Naive thymus-derived CD4-positive, alpha-beta T cell (primary cell): ENCODE measurements around the gene CD69. TPM values are rescaled to one million over a fixed set of nuclear protein-coding genes. Genes with fewer than 3 reads are reported as not detected.

Experiments
- ATAC-seq: fragments of 150-1000 bp; cut with Tn5 transposase; 2 replicates; pipeline ENCODE4 v1.10.0; 2021; ENCODE audit warnings: mild to moderate bottlenecking, moderate library complexity
- CTCF ChIA-PET: fragments of 350-600 bp; sonication (Branson Sonifier 250); formaldehyde crosslinking; loops from one replicate; lab custom pipeline; 2021; ENCODE audit warnings: antibody characterized with exemption; lab: Charles Lee
- POLR2A ChIA-PET: fragments of 350-600 bp; sonication (Branson Sonifier 250); formaldehyde crosslinking; loops from one replicate; lab custom pipeline; 2021; ENCODE audit warnings: antibody characterized with exemption, inconsistent platforms; lab: Charles Lee
- DNase-seq, 9 donors: peaks; one replicate each; pipeline versions ENCODE4 v3.0.0 to v3.0.0-alpha.2; 2020 to 2022; ENCODE audit warnings: mixed read lengths in 1 of 9
- H3K27ac ChIP-seq: one replicate; pipeline ENCODE4 v1.7.0; 2013; ENCODE audit warnings: mild to moderate bottlenecking, low read depth, low read length, moderate library complexity
- H3K27me3 ChIP-seq, 2 donors: one replicate each; pipeline ENCODE4 v1.7.0; 2013; ENCODE audit warnings: low read length in 2 of 2, mild to moderate bottlenecking in 2 of 2, moderate library complexity in 2 of 2; ENCODE audit not compliant: control insufficient read depth in 2 of 2, insufficient read depth in 2 of 2
- H3K36me3 ChIP-seq, 3 experiments: 1 replicate in 2 of 3; 2 replicates in 1 of 3; pipeline ENCODE4 v1.7.0; 2013; ENCODE audit warnings: low read length in 3 of 3, mild to moderate bottlenecking in 3 of 3, moderate library complexity in 1 of 3; ENCODE audit not compliant: insufficient read depth in 3 of 3, control insufficient read depth in 2 of 3
- H3K4me1 ChIP-seq, 2 donors: one replicate each; pipeline ENCODE4 v1.7.0; 2013; ENCODE audit warnings: low read length in 2 of 2, mild to moderate bottlenecking in 2 of 2, moderate library complexity in 1 of 2; ENCODE audit not compliant: control insufficient read depth in 2 of 2, insufficient read depth in 2 of 2
- H3K4me3 ChIP-seq: 2 replicates; pipeline ENCODE4 v1.7.0; 2013; ENCODE audit warnings: mild to moderate bottlenecking, low read length
- H3K9me3 ChIP-seq, 3 experiments: 1 replicate in 2 of 3; 2 replicates in 1 of 3; pipeline ENCODE4 v1.7.0; 2013; ENCODE audit warnings: low read length in 3 of 3; ENCODE audit not compliant: control insufficient read depth in 2 of 3
- H3K27ac Mint-ChIP-seq, 9 donors: one replicate each; pipeline ENCODE4 v1.8.0; 2020 to 2022; ENCODE audit warnings: mixed read lengths in 9 of 9, mild to moderate bottlenecking in 8 of 9, moderate library complexity in 5 of 9, inconsistent platforms in 2 of 9
- H3K27me3 Mint-ChIP-seq, 5 donors: one replicate each; pipeline ENCODE4 v1.8.0; 2021 to 2022; ENCODE audit warnings: mixed read lengths in 5 of 5, mild to moderate bottlenecking in 1 of 5
- H3K36me3 Mint-ChIP-seq, 5 donors: one replicate each; pipeline ENCODE4 v1.8.0; 2020 to 2022; ENCODE audit warnings: mixed read lengths in 5 of 5, mild to moderate bottlenecking in 3 of 5, inconsistent platforms in 1 of 5
- H3K4me1 Mint-ChIP-seq, 7 donors: one replicate each; pipeline ENCODE4 v1.8.0; 2020 to 2022; ENCODE audit warnings: mixed read lengths in 7 of 7, mild to moderate bottlenecking in 3 of 7, inconsistent platforms in 1 of 7
- H3K4me3 Mint-ChIP-seq, 10 donors: one replicate each; pipeline ENCODE4 v1.8.0; 2020 to 2022; ENCODE audit warnings: mild to moderate bottlenecking in 10 of 10, mixed read lengths in 10 of 10, moderate library complexity in 6 of 10, inconsistent platforms in 2 of 10
- H3K9me3 Mint-ChIP-seq, 11 donors: one replicate each; pipeline ENCODE4 v1.8.0; 2020 to 2022; ENCODE audit warnings: mixed read lengths in 11 of 11, mild to moderate bottlenecking in 4 of 11, inconsistent platforms in 1 of 11, moderate library complexity in 1 of 11
- intact Hi-C, 2 donors: fragments of 100-400 bp; cut with micrococcal nuclease; formaldehyde crosslinking; loops; one replicate each; pipeline ENCODE4 v1.15.1; 2023
- polyA plus RNA-seq, 2 donors: library from polyadenylated mRNA; unstranded; fragments of 300-500 nt; fragmentation: Illumina TruSeq; gene quantifications; one replicate each; pipeline ENCODE4 v1.2.3, GENCODE V29; 2021
- total RNA-seq, 6 experiments: library from RNA in 5 of 6; stranded (reverse) in 5 of 6; gene quantifications; 1 replicate in 5 of 6; 2 replicates in 1 of 6; pipeline ENCODE4 v1.2.3 and lab custom pipeline; 2021 to 2026

The CD69 gene
- total and polyA plus RNA-seq, 7 experiments from 2014 or later = 25.8 to 588 (median 125) TPM

GRCh38 chr12:9759694-9760093, 1.0 kb downstream of the CD69 start:
- peaks cover 38 to 53% of the 10 kb centered on the region in 2 donors for H3K4me1 ChIP-seq
- no peaks in the 10 kb centered on the region for H3K27me3 ChIP-seq
- H3K4me3 ChIP-seq = peak overlapping the region; percentile 70
- H3K36me3 ChIP-seq = peaks cover 6 to 19% (median 19%) of the 10 kb centered on the region in 3 experiments
- intact Hi-C loops = loop anchor here (1.0 to 10.0 kb wide), 6 partner anchors 37 to 1515 kb away; partner anchors contain the start of genes CLEC2B (in 1 of the 2), CLEC2D (in 1 of the 2) and YBX3 (in 1 of the 2)
- peak overlapping the region; percentile 87 to 99 (median 97) for H3K4me3 Mint-ChIP-seq
- H3K27ac ChIP-seq = peak overlapping the region; percentile 98
- H3K4me1 Mint-ChIP-seq = peaks cover 37 to 65% (median 53%) of the 10 kb centered on the region in 7 donors
- H3K27me3 Mint-ChIP-seq = no peaks in the 10 kb centered on the region
- ATAC-seq (no peak), DNase-seq (peak in 1 of 9 donors; percentile 11)
- CTCF ChIA-PET = interaction anchor here (0.7 to 19.4 kb wide), 5 partner anchors 9 to 162 kb away, joined by 3 to 616 read pairs (median 12); no protein-coding TSS in a partner anchor
- no peaks in the 10 kb centered on the region for H3K9me3 ChIP-seq
- H3K9me3 Mint-ChIP-seq = peaks cover 0 to 2% (median 0%) of the 10 kb centered on the region in 11 donors
- peak overlapping the region; percentile 97 to 100 (median 100) for H3K27ac Mint-ChIP-seq
- H3K36me3 Mint-ChIP-seq = peaks cover 8 to 40% (median 16%) of the 10 kb centered on the region in 5 donors
- POLR2A ChIA-PET = interaction anchor here (1.2 to 19.3 kb wide), 12 partner anchors 10 to 454 kb away, joined by 3 to 433 read pairs (median 42); partner anchors contain the start of genes CLEC2B and CLEC2D

- peaks cover 38 to 51% of the 10 kb centered on the region in 2 donors for H3K4me1 ChIP-seq
- H3K9me3 ChIP-seq = no peaks in the 10 kb centered on the region
- POLR2A ChIA-PET = interaction anchor here (0.6 to 19.3 kb wide), 20 partner anchors 12 to 725 kb away, joined by 3 to 433 read pairs (median 6); partner anchors contain the start of genes CLEC2B and CLEC2D
Measured at GRCh38 chr12:9758119-9758518, 2.6 kb downstream of the CD69 start.

DNA sequence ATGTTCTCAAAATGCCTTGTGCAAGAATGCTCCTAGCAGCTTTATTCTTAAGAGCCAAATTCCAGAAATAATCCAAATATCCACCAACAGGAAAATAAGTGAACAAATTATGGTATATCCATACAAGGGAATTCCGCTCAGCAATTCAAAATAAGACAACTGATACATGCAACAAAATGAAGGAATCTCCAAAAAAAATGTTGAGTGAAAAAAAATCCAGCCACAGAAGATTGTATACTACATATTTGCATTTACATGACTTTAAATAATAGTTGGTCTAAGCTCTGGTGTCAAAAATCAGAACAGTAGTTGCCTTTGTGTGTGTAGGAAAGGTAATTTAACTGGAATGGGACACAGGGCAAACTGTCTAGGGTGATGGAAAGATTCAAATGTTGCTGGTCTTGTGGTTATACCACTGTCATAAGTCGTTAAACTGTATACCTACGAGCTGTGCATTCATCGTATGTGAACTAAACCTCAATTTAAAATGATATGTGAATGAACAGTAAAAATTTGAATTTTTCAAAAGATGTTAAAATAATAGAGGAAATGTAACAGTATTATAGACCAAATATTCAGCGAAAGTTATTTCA, 3.2 kb downstream of the CD69 start:
- Histone ChIP-seq H3K27ac (peak overlapping the region; percentile 98), H3K4me3 (peak overlapping the region; percentile 70), H3K36me3 (peaks cover 6 to 41% (median 37%) of the 10 kb centered on the region in 3 experiments), H3K27me3 (no peaks in the 10 kb centered on the region), H3K9me3 (no peaks in the 10 kb centered on the region), H3K4me1 (peaks cover 40 to 45% of the 10 kb centered on the region in 2 donors)
- peak overlapping the region; percentile 97 to 100 (median 99) for H3K27ac Mint-ChIP-seq
- H3K36me3 Mint-ChIP-seq = peaks cover 8 to 57% (median 35%) of the 10 kb centered on the region in 5 donors
- ChIA-PET POLR2A (interaction anchor here (0.6 to 19.3 kb wide), 14 partner anchors 13 to 110 kb away, joined by 3 to 433 read pairs (median 26); partner anchors contain the start of genes CLEC2B and CLEC2D), CTCF (interaction anchor here (0.6 to 19.4 kb wide), 5 partner anchors 7 to 112 kb away, joined by 3 to 616 read pairs (median 4); partner anchors contain the start of gene CLEC2B)
- H3K27me3 Mint-ChIP-seq = no peaks in the 10 kb centered on the region
- intact Hi-C loops = loop anchor here (1.0 to 10.0 kb wide), 3 partner anchors 7 to 1513 kb away; no protein-coding TSS in a partner anchor
- peak in 2 of 9 donors; percentile 16 to 40 for DNase-seq
- peaks cover 31 to 71% (median 61%) of the 10 kb centered on the region in 7 donors for H3K4me1 Mint-ChIP-seq
- peak overlapping the region; percentile 87 to 99 (median 97) for H3K4me3 Mint-ChIP-seq
- H3K9me3 Mint-ChIP-seq = peaks cover 0 to 4% (median 0%) of the 10 kb centered on the region in 11 donors
- ATAC-seq = no peak

More at GRCh38 chr12:9758119-9758518, 2.6 kb downstream of the CD69 start:
- peaks cover 31 to 71% (median 58%) of the 10 kb centered on the region in 7 donors for H3K4me1 Mint-ChIP-seq
- ATAC-seq (no peak), DNase-seq (no peak)
- H3K9me3 Mint-ChIP-seq = peaks cover 0 to 4% (median 0%) of the 10 kb centered on the region in 11 donors
- no peaks in the 10 kb centered on the region for H3K27me3 ChIP-seq
- CTCF ChIA-PET = interaction anchor here (0.6 to 19.4 kb wide), 9 partner anchors 8 to 167 kb away, joined by 3 to 616 read pairs (median 4); partner anchors contain the start of gene CLEC2B
- H3K27ac ChIP-seq = peak overlapping the region; percentile 98
- H3K4me3 Mint-ChIP-seq = peak overlapping the region; percentile 87 to 99 (median 97)
- intact Hi-C loops = loop anchor here (1.0 to 10.0 kb wide), 3 partner anchors 8 to 1513 kb away; no protein-coding TSS in a partner anchor
- peak overlapping the region; percentile 70 for H3K4me3 ChIP-seq
- peaks cover 8 to 52% (median 30%) of the 10 kb centered on the region in 5 donors for H3K36me3 Mint-ChIP-seq
- H3K36me3 ChIP-seq = peaks cover 6 to 35% (median 31%) of the 10 kb centered on the region in 3 experiments
- H3K27me3 Mint-ChIP-seq = no peaks in the 10 kb centered on the region
- H3K27ac Mint-ChIP-seq = peak overlapping the region; percentile 97 to 100 (median 99)

DNA sequence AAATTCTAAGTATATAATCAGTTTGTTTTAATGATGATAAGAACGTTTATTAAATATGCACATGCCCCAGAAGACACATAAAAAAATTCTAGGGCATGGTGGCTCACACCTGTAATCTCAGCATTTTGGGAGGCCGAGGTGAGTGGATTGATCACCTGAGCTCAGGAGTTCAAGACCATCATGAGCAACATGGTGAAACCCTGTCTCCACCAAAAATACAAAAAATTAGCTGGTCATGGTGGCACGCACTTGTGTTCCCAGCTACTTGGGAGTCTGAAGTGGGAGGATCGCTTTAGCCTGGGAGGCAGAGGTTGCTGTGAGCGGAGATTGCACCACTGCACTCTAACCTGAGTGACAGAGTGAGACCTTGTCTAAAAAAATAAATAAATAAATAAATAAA, 4.0 kb downstream of the CD69 start:
- DNase-seq = no peak
- H3K27ac ChIP-seq = peak overlapping the region; percentile 65
- H3K4me1 ChIP-seq = peaks cover 35 to 37% of the 10 kb centered on the region in 2 donors
- H3K4me3 Mint-ChIP-seq = peak overlapping the region; percentile 87 to 99 (median 97)
- H3K9me3 ChIP-seq = no peaks in the 10 kb centered on the region
- no peaks in the 10 kb centered on the region for H3K27me3 Mint-ChIP-seq
- peaks cover 6 to 42% (median 37%) of the 10 kb centered on the region in 3 experiments for H3K36me3 ChIP-seq
- ChIA-PET CTCF (interaction anchor here (1.1 to 19.4 kb wide), 2 partner anchors 42 to 433 kb away, joined by 3 to 616 read pairs; no protein-coding TSS in a partner anchor), POLR2A (interaction anchor here (1.3 to 19.3 kb wide), 8 partner anchors 12 to 111 kb away, joined by 8 to 433 read pairs (median 87); partner anchors contain the start of gene CLEC2B)
- peak overlapping the region; percentile 87 to 100 (median 99) for H3K27ac Mint-ChIP-seq
- H3K4me1 Mint-ChIP-seq = peaks cover 34 to 65% (median 56%) of the 10 kb centered on the region in 7 donors
- H3K4me3 ChIP-seq = peak overlapping the region; percentile 37
- intact Hi-C loops = loop anchor here in 1 of 2 donors (10.0 kb wide), 1 partner anchor 1512 kb away; no protein-coding TSS in a partner anchor
- peaks cover 0 to 2% (median 0%) of the 10 kb centered on the region in 11 donors for H3K9me3 Mint-ChIP-seq
- H3K36me3 Mint-ChIP-seq = peaks cover 8 to 60% (median 37%) of the 10 kb centered on the region in 5 donors
- ATAC-seq = no peak
- H3K27me3 ChIP-seq = no peaks in the 10 kb centered on the region

- Mint-ChIP-seq H3K4me3 (peak overlapping the region; percentile 82 to 99 (median 97)), H3K27me3 (no peaks in the 10 kb centered on the region), H3K27ac (peak overlapping the region; percentile 87 to 100 (median 99)), H3K4me1 (peaks cover 31 to 66% (median 58%) of the 10 kb centered on the region in 7 donors), H3K9me3 (peaks cover 0 to 2% (median 0%) of the 10 kb centered on the region in 11 donors), H3K36me3 (peaks cover 8 to 64% (median 40%) of the 10 kb centered on the region in 5 donors)
- DNase-seq = no peak
- H3K4me3 ChIP-seq = peak overlapping the region; percentile 37
- H3K9me3 ChIP-seq = no peaks in the 10 kb centered on the region
- no peak for ATAC-seq
- H3K36me3 ChIP-seq = peaks cover 6 to 42% (median 37%) of the 10 kb centered on the region in 3 experiments
- peak overlapping the region; percentile 65 for H3K27ac ChIP-seq
- ChIA-PET CTCF (interaction anchor here (1.0 to 19.4 kb wide), 4 partner anchors 14 to 434 kb away, joined by 3 to 616 read pairs (median 3); no protein-coding TSS in a partner anchor), POLR2A (interaction anchor here (0.7 to 19.3 kb wide), 10 partner anchors 11 to 113 kb away, joined by 3 to 433 read pairs (median 34); partner anchors contain the start of genes CLEC2B and CLEC2D)
- intact Hi-C loops = loop anchor here in 1 of 2 donors (10.0 kb wide), 1 partner anchor 1511 kb away; no protein-coding TSS in a partner anchor
- peaks cover 37 to 39% of the 10 kb centered on the region in 2 donors for H3K4me1 ChIP-seq
- H3K27me3 ChIP-seq = no peaks in the 10 kb centered on the region
Measured at GRCh38 chr12:9756170-9756569, 4.5 kb downstream of the CD69 start.
